HG02610 (cell line): ENCODE results near the gene TUB.

Source experiments
- ATAC-seq: cut with Tn5 transposase; IDR thresholded peaks from one replicate; pipeline ENCODE4 v1.9.1; 2021; ENCODE audit warnings: mild to moderate bottlenecking, moderate library complexity; ENCODE audit not compliant: unreplicated experiment

Gene TUB

DNA sequence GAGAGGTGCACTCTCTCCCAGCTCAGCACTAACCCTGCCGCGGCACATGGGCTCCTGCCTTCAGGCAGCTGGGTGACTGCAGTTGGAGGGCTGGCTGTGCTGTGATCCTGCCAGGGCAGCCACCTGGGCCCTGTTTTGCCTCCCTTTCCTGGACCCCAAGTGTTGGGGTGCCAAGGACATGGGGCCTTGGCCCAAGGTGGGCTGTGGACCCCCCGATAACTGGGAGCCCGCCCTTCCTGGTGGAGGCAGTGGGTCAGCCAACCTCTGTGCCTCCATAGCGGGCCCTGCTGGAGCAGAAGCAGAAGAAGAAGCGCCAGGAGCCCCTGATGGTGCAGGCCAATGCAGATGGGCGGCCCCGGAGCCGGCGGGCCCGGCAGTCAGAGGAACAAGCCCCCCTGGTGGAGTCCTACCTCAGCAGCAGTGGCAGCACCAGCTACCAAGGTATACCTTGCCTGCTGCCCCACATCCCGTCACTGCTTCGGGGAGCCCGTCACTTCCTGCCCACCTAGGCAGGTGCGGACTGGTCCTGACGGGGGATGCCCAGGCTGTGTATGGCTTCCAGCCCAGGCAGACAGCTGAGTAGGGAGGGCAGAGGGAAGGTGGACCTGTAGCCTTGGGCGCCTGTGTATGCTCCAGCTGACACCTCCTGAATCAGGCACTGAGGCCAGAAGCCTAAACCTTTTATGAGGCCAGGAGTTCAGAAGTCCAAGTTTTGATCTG lies 8.9 kb downstream of the TUB start:
- no peak for ATAC-seq

DNA sequence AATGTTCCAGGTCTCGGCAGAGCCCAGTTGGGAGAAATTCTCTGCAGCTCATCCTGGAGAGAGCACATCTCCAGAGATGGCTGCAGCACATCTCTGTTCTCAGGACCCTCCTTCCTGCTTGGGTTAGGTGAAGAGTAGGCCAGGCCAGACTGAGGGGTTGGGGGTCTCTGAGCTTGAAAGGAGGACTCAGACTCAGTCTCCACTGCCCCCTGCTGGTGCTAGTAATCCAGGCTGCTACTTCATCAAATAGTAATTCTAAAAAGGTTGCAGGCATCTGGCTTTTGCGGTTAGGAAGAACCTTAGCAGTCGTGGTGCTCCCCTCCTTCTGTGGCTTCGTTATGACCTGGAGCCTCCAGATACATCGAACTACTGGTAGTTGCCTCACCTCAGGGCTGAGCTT lies 9.7 kb downstream of the TUB start:
- no peak for ATAC-seq

DNA sequence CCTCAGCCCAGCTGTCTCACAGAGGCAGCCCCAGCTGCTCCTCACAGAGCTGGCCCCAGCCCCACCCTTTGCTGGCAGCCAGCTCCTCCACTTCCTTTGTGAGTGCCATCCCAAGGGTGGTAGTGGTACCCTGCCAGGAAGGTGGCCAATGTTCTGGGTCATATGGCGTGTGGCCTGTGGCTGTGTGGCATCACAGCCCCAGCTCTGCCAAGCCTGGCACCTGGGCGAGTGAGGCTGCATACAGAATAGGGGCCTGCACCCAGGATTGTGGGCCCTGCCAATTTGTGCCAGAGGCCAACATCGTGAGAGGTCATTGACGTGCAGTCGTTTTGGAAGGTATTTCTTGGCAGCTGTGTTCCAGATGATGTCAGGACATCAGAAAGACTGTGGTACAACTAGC lies 10.7 kb downstream of the TUB start:
- ATAC-seq, result no peak

DNA sequence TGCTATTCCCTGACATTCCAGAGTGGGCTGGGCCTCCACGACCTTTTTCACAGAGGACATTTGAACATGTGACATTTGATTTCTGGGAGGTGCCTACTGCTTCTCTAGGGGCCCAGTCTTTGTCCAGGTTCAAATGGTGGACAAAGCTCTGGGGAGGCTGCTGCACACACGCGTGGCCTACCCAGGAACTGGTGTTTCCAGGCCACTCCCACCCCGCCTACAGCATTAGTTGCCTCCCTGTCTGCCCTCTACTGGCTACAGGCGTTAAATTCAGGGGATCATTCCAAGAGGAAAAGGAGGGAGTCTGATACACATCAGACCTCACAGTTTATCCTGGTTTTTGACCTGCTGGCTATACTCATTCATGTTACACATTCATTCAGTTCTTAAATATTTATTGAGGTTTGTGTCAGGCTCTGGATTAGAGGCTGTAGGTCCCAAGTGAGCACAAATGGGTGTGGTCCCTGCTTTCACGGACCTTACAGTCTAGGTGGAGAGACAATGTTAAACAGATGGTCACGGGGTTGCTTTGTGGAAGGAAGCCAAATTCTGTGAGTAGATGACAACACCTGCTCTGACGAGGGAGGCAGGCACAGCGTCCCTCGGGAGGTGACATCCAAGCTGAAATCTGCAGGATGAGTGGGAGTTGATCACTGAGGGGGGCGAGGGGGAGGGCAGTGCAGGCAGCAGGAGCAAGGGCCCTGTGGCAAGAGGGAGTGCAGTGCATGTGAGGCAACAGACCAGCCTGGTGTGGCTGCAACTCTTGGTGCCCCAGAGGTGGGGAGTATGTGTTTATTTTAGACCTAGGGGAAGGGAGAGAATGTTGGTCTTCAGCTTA lies 11.8 kb downstream of the TUB start:
- ATAC-seq, result peak; percentile 56

DNA sequence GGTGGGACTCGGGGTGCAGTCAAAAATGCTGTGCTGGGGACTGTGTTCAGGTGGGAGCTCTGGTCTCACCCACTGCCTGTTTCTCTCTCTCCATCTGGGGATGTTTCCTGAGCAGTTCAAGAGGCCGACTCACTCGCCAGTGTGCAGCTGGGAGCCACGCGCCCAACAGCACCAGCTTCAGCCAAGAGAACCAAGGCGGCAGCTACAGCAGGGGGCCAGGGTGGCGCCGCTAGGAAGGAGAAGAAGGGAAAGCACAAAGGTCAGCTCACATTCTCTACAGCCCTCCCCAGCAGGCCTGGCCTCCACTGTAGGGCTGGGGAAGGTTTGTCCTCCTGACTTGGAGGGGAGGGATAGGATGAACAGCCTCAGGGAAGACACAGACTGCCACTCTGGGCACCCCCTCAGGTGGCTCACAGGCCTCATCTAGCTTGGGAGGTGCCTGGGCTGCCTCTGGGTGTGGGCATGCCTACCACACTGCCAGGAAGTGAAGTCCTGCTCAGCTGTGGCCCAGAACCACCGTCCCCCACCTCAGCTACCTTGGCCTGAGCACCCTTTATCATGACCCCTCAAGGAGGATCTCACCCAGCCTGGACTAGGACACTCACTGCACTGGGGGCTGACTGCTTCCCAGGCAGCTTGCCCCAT lies 13.0 kb downstream of the TUB start:
- no peak for ATAC-seq

DNA sequence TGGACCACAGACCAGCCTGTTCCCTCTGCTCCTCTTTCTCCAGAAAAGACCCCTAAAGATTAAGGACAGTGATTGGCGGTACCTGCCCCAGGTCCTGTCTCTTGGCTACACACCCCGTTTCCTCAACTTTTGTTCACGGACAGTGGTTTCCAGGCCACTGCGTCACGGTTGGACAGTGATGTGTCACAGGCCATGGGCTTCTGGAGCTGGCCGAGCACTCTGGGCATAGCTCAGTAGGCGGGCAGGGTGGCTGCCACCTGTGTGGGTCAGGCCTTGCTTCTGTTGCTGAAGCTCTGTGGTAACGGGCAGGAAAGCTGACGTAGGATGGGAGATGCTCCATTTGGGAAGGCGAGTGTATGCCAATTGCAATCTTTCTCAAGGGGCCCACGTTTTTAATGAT lies 13.6 kb downstream of the TUB start:
- no peak for ATAC-seq

DNA sequence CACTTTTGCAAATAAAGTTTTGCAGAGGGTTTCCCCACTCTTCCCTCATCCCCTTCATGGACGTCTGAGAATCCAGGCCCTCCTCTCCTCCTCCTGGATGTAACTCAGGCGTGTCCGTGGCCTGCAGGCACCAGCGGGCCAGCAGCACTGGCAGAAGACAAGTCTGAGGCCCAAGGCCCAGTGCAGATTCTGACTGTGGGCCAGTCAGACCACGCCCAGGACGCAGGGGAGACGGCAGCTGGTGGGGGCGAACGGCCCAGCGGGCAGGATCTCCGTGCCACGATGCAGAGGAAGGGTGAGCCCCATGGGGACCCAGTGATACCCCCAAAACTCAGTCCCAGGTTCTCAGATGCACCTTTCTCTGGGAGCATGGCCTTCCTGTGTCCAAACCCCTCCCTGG lies 14.4 kb downstream of the TUB start:
- ATAC-seq, result no peak

DNA sequence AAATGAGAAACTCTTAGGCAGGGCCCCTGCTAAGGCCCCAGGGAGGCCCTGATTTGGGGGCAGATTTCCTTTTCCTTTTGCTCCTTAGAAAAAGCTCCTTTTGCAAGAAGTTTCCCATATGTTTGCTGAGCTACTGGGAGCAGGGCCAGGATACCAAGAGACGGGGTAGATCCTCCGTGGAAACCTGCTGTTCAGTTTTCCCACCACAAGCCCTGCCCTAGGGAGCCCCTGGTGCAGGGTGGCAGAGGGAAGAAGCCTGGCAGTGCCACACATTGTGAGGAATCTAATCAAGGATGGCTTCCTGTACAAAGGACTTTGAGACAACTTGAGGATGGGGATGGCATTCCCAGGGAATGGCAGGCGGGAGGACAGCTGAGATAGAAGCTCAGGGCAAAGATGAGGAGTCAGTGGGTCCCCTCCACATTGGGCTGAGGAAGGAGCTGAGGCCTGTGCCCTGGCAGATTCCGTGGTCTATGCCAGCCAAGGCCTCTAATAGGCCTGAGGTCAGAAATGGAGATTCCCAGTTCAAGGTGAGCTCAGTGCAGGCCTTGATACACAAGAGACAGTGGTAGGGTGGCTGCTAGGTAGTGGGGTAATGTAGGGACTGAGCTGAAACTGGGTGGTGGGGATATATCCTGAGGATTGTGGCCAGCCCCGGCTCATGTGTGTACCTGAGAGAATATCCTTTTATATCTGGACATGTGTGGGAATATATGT lies 15.0 kb downstream of the TUB start:
- no peak for ATAC-seq

DNA sequence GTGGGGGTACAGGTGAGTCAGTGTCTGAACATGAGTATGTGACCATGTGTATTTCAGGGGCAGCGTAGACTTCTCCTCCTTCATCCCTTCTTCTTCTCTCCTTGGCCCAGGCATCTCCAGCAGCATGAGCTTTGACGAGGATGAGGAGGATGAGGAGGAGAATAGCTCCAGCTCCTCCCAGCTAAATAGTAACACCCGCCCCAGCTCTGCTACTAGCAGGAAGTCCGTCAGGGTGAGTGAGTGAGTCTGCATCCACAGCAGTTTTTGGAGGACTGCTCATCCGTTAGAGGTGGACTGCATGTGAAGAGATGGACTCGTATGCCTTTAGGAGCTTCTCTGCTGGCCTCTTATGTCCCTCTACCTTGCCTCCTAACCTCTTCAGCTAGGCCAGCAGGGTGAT lies 15.6 kb downstream of the TUB start:
- ATAC-seq, result no peak

DNA sequence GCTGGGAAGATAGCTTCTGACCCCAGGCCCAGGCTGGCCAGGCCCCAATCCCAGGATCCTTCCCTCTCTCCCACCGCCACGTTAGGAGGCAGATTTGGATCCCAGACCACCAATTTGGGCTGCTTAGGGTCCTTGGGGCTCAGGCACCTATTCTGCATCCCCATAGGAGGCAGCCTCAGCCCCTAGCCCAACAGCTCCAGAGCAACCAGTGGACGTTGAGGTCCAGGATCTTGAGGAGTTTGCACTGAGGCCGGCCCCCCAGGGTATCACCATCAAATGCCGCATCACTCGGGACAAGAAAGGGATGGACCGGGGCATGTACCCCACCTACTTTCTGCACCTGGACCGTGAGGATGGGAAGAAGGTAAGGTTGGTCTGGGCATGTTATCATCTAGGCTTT lies 16.1 kb downstream of the TUB start:
- no peak for ATAC-seq

DNA sequence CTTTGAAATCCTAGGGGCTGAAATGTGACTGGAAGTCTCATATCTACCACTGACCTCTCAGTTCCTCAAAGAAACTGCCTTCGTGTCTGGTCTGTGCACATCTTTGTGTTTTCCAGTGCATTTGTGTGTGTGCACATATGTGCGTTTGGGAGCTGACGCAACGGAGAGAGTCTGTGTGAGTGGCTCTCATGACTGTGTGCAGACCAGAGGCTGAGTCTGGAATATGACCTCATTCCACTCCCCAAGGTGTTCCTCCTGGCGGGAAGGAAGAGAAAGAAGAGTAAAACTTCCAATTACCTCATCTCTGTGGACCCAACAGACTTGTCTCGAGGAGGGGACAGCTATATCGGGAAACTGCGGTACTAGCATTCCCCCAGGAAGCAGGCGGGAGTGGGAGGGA lies 16.5 kb downstream of the TUB start:
- no peak for ATAC-seq

DNA sequence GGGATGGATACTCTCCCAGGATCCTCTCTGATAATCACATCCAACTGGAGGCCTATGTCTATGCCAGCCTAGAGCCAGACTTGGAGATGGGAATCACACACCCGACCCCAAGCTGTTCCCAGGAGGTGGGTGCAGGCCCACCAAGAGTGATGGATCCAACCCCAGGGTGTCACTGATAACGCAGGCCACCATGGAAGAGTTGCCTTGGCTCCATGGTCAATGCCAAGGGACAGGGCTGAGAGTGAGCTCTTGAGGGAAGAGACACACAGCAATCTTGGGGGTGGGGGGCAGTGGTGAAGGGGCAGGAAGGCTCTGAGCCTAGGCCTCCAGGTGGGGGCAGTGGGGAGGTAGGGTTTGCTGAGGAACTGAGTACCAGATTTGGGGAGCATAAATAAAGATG lies 16.9 kb downstream of the TUB start:
- ATAC-seq, result no peak

DNA sequence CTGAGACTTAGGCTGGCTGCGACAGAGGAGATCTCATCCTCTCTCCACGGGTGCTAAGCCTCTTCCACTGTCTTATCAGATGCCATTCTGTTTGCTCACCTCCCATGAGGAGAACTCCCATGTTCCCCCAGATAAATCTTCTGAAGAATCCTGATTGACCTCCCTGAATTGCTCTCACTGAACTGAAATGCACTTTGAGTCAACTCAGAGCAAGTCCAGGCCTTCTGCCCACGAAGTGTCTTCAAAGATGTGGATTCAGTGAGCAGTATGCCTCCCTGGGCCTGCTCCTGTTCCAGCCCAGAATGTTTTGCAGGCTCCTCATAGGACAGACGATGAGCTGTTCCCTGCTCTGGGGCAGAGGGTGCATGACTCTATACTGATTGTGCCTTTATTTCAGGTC lies 17.4 kb downstream of the TUB start:
- ATAC-seq, result no peak

DNA sequence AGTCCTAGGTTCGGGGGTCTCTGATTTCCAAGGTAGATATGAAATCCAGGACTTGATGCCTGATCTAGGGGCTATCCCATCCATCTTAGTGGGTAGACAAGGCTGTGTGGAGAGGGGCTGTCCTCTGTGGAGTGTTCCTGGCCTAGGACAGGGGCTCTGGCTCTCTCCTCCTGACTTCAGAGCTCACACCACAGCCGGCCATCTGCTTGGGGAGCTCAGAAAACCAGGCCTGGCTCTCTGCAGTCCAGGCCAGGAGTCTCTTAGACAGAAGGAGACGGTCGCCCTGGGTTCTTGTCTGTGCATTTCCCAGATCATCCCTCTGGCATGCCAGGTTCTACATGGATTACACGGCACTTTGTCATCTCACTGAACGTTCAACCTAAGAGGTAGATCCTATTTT lies 17.9 kb downstream of the TUB start:
- ATAC-seq, result no peak

DNA sequence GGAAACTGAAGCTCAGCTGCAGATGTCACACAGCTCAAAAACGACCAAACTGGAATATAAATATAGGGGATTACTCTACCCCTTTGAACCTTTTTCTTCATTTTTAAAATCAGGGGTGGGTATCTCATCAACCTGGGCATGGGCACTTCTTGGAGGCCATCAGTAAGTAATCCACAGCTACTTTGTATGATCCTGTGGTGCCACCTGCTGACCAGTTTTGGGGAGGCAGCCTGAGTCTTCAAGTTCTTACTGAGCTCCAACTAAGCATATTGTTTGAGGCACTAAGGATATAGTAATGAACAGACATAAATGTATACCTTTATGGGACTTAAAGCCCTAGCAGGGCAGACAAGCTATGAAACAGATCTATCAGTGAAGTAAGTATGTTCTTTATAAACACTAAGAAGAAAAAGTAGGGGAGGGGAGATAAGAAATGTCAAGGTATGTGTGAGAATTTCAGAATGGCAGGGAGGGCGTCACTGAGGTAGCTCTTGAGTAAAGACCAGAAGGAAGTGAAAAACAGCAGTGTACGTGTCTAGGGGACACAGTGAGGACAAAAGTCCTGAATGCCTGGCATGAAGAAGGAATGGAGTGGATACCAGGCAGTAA lies 18.4 kb downstream of the TUB start:
- no peak for ATAC-seq

DNA sequence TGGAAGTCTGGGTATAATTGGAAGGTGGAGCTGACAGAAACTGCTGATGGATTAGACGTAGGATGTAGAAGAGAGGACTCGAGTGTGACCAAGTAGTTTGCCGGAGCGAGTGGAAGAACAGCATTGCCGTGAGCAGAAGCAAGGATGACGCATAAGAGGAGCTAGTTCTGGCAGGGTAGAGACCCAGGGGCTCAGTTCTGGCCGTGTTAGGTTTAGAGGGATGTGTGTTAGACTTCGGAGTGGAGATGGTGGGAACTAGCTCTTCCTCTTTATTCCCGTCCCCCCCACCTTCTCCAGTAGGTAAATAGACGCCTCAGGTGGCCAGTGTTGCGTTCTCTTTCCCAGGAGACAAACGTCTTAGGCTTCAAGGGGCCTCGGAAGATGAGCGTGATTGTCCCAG lies 19.1 kb downstream of the TUB start:
- ATAC-seq, result no peak

DNA sequence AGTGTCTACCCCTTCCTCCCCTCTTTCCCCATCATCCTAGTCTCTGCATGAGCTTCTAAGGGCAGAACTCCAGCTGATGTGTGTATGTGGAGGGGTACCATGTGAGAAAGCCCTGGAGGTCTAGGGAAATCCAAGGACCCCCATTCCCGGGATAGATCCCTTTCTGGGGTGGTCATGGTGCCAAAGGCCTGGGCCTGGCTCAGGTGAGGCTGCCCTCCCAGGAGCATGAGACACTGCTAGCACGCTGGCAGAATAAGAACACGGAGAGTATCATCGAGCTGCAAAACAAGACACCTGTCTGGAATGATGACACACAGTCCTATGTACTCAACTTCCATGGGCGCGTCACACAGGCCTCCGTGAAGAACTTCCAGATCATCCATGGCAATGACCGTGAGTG lies 19.6 kb downstream of the TUB start:
- ATAC-seq, result no peak

DNA sequence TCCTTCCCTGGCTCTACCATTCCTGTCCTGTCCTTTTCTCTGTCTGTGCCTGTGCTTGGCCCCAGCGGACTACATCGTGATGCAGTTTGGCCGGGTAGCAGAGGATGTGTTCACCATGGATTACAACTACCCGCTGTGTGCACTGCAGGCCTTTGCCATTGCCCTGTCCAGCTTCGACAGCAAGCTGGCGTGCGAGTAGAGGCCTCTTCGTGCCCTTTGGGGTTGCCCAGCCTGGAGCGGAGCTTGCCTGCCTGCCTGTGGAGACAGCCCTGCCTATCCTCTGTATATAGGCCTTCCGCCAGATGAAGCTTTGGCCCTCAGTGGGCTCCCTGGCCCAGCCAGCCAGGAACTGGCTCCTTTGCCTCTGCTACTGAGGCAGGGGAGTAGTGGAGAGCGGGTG lies 20.4 kb downstream of the TUB start:
- ATAC-seq, result no peak

DNA sequence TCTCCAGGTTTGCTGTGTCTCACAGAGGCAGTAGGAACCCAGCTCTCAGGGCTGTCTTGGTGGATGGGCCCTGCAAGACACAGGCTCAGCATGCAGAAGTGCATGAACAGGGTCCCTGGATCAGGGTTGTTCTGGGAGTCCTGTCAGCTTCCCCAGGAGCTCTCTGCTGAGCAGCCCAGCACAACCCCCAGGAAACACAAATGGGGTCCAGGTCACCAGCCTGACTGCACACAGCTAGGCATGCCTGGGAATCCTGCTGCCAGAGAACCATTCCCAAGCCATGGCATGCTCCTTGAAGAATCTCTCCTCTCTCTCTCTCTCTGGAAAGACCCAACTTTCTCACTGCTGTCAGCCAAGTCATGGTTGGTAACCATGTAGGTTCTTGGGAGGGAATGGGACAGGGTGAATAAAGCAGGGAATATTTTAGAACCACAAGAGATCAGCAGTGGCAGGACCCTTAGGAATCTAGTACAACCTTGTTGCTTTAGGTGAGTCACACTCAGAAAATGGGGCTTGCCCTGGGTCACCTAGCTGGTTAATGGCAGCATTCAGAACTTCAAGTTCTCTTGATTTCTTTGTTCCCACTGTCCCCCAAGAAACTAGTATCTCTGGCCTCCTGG lies 21.4 kb downstream of the TUB start:
- no peak for ATAC-seq

DNA sequence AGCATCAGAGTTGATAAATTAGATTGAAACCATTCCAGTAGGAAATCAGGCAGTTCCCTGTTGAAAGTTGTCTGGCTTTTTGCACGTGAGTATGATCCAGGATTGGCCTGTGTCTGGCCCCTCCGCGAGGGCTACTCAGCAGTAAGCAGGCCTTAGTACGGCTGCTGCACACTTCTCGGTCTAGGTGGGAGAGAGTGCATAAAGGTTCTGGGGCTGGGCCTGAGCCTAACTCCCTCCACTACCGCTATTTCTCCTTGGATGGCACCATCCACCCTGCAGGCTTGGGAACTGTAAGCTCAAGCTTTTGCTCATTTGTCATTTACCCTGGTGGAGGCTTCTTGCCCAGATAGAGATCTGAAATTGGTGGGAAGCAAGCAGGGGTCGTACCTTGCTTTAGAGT lies 22.0 kb downstream of the TUB start:
- ATAC-seq, result no peak

DNA sequence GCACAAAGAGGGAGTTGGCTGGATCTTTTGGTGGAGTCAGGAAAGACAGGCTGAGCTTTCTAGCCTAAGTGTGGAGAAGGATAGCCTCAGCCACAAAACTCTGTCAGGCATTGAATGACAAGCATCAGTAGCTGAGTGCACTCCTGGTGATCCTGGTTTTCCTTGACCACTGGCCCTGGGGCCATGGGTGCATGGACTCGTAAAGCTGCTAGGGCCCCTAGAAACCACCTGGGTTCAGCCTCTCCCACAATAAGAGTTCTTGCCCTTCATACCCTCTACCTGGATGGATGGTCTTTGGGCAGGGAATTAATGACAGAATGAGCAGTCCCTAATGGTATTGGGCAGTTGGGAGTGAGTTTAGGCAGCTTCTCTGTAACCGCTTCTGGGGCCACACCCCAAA lies 22.9 kb downstream of the TUB start:
- ATAC-seq, result no peak
